ENCODE data around the gene NCOA1.

DNA sequence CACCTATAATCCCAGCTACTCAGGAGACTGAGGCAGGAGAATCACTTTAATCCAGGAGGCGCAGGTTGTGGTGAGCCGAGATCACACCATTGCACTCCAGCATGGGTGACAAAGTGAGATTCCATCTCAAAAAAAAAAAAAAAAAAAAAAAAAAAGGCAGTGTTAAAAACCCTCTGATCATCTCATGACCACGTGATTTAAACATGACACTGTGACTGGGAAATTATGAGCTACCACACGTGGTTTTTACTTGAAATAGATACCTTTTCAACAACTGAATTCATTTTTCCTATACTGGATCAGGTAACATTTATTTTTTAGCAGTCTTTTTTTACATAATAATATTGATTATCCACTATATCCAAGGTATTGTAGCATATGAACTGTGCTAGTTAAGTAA lies 199.5 kb downstream of the NCOA1 start:
- TF ChIP-seq, protein P1, sequence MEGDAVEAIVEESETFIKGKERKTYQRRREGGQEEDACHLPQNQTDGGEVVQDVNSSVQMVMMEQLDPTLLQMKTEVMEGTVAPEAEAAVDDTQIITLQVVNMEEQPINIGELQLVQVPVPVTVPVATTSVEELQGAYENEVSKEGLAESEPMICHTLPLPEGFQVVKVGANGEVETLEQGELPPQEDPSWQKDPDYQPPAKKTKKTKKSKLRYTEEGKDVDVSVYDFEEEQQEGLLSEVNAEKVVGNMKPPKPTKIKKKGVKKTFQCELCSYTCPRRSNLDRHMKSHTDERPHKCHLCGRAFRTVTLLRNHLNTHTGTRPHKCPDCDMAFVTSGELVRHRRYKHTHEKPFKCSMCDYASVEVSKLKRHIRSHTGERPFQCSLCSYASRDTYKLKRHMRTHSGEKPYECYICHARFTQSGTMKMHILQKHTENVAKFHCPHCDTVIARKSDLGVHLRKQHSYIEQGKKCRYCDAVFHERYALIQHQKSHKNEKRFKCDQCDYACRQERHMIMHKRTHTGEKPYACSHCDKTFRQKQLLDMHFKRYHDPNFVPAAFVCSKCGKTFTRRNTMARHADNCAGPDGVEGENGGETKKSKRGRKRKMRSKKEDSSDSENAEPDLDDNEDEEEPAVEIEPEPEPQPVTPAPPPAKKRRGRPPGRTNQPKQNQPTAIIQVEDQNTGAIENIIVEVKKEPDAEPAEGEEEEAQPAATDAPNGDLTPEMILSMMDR (conservative IDR thresholded peaks at IDR 0.05; ENCODE audit: low read length) = no peak
- TF ChIP-seq EZH2phosphoT487 (IDR thresholded peaks at IDR 0.05; ENCODE audit: borderline replicate concordance, low read depth, low read length) = no peak

Data from OCI-LY7 (cell line).